NAMALWA (cell line): ENCODE measurements around the gene GSTT2.
"Not testable (repeated sequence)": the region's sequence is repeated elsewhere in the genome, so short reads cannot be mapped to it uniquely, and the experiment has no call there.

Experiments
- DNase-seq: peaks from one replicate; pipeline ENCODE4 v3.0.0-alpha.2; 2015; ENCODE audit warnings: low spot score

GSTT2 gene

GRCh38 chr22:23979557-23980240 is at the start of gene GSTT2:
Gene GSTT2, plus strand, starts transcription at chr22:23980134.
- not testable (repeated sequence) for DNase-seq

- no peak for DNase-seq
Measured at GRCh38 chr22:23938328-23939016, 41.5 kb upstream of the GSTT2 start.

GRCh38 chr22:23939017-23939357 is 40.9 kb upstream of the GSTT2 start:
- DNase-seq, result no peak

GRCh38 chr22:23940166-23940565 is 39.8 kb upstream of the GSTT2 start:
- DNase-seq, result not testable (repeated sequence)

GRCh38 chr22:23947391-23947790 is 32.5 kb upstream of the GSTT2 start:
- DNase-seq, result peak; percentile 36

- DNase-seq, result not testable (repeated sequence)
Measured at GRCh38 chr22:23949764-23950163, 30.2 kb upstream of the GSTT2 start.

GRCh38 chr22:23951383-23951782 is 28.6 kb upstream of the GSTT2 start:
- DNase-seq, result not testable (repeated sequence)

GRCh38 chr22:23952794-23953405 is 27.0 kb upstream of the GSTT2 start:
- not testable (repeated sequence) for DNase-seq

- DNase-seq, result not testable (repeated sequence)
Measured at GRCh38 chr22:23953485-23953884, 26.4 kb upstream of the GSTT2 start.

GRCh38 chr22:23954193-23954990 is 25.5 kb upstream of the GSTT2 start:
- DNase-seq, result not testable (repeated sequence)

GRCh38 chr22:23954991-23955305 is 25.0 kb upstream of the GSTT2 start:
- not testable (repeated sequence) for DNase-seq

- not testable (repeated sequence) for DNase-seq
Measured at GRCh38 chr22:23955886-23956285, 24.0 kb upstream of the GSTT2 start.

- DNase-seq, result peak; percentile 90
Measured at GRCh38 chr22:23956301-23956900, 23.5 kb upstream of the GSTT2 start.

- DNase-seq, result not testable (repeated sequence)
Measured at GRCh38 chr22:23961084-23961771, 18.7 kb upstream of the GSTT2 start, which contains the start of gene GSTT2B. Gene GSTT2B, minus strand, starts transcription at chr22:23961195. Its CDS starts 64 bp downstream, at chr22:23961131.

- DNase-seq, result not testable (repeated sequence)
Measured at GRCh38 chr22:23966094-23966493, 13.8 kb upstream of the GSTT2 start.

GRCh38 chr22:23966568-23966967 is 13.4 kb upstream of the GSTT2 start, which contains the start of gene DDTL:
Gene DDTL, plus strand, starts transcription at chr22:23966888. Its CDS starts 27 bp downstream, at chr22:23966915.
- DNase-seq, result not testable (repeated sequence)

- no peak for DNase-seq
Measured at GRCh38 chr22:23969071-23969470, 10.9 kb upstream of the GSTT2 start.

GRCh38 chr22:23970201-23970641 is 9.7 kb upstream of the GSTT2 start:
- DNase-seq, result peak; percentile 10

GRCh38 chr22:23970816-23971486 is 9.0 kb upstream of the GSTT2 start:
- no peak for DNase-seq

GRCh38 chr22:23971927-23972326 is 8.0 kb upstream of the GSTT2 start:
- DNase-seq, result not testable (repeated sequence)
